HL-60 (cell line): ENCODE data around the gene BOD1L1.

Experiments used
- DNase-seq, 2 experiments: peaks; one replicate each; pipeline ENCODE4 v3.0.0-alpha.2; 2010 to 2020; ENCODE audit warnings: low read depth in 1 of 2, low spot score in 1 of 2
- H3K27ac ChIP-seq: fragments of 250-450 bp; sonication (Bioruptor Pico); replicated peaks from 2 replicates; pipeline ENCODE4 v1.5.1; 2020; ENCODE audit warnings: mild to moderate bottlenecking, moderate library complexity
- H3K27me3 ChIP-seq: fragments of 250-450 bp; sonication (Bioruptor Pico); 2 replicates; pipeline ENCODE4 v1.5.1; 2021; ENCODE audit warnings: mild to moderate bottlenecking, moderate library complexity; ENCODE audit not compliant: insufficient read depth, poor library complexity, severe bottlenecking
- H3K4me3 ChIP-seq: replicated peaks from 2 replicates; pipeline ENCODE4 v1.5.1; 2011; ENCODE audit warnings: mild to moderate bottlenecking, control low read depth, low read length; ENCODE audit not compliant: insufficient read depth
- GABPA ChIP-seq: IDR thresholded peaks from 2 replicates; pipeline ENCODE4 v1.6.1; 2012; ENCODE audit warnings: low read depth
- POLR2AphosphoS5 ChIP-seq: IDR thresholded peaks from 2 replicates; pipeline ENCODE4 v1.6.1; 2012; ENCODE audit warnings: low read depth
- SPI1 ChIP-seq: IDR thresholded peaks from 2 replicates; pipeline ENCODE4 v1.6.1; 2012; ENCODE audit warnings: low read depth, mild to moderate bottlenecking, borderline replicate concordance
- TF ChIP-seq, protein P1 (sequence below): IDR thresholded peaks from 2 replicates; pipeline ENCODE4 v1.6.1; 2012; ENCODE audit warnings: low read depth; ENCODE audit not compliant: insufficient replicate concordance
- TF ChIP-seq, protein P2 (sequence below): IDR thresholded peaks from one replicate; pipeline ENCODE4 v1.5.1; 2011; ENCODE audit warnings: low read length, control low read depth, inconsistent platforms; ENCODE audit not compliant: insufficient read depth

The BOD1L1 gene

DNA sequence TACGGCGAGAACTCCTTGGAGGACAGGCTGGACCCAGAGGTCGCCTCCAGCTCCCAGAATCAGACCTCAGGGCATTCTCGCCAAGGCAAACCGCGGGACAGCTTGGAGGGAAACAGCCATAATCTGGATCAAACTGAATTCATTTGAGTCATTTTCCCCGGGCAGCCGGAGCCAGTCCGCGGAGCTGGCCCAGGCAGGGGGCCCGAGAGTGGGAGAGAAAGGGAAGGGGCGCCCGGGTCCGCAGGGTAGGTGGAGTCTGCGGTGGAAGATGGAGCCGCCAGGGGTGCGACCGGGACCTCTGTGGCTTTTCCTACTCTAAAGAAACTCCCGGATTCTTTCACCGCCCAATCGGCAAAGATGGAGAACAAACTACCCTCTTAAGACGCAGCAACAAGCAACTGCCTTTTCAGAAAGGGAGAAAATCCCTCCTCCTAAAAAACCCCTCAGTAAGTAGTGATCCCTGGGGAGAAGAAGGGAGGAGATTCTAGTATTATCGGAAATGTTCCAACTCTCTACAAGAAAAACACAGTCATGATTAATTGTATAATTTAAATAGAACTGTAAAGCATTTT, 88.4 kb downstream of the BOD1L1 start:
- peaks cover 94% of the 10 kb centered on the region for H3K27me3 ChIP-seq

DNA sequence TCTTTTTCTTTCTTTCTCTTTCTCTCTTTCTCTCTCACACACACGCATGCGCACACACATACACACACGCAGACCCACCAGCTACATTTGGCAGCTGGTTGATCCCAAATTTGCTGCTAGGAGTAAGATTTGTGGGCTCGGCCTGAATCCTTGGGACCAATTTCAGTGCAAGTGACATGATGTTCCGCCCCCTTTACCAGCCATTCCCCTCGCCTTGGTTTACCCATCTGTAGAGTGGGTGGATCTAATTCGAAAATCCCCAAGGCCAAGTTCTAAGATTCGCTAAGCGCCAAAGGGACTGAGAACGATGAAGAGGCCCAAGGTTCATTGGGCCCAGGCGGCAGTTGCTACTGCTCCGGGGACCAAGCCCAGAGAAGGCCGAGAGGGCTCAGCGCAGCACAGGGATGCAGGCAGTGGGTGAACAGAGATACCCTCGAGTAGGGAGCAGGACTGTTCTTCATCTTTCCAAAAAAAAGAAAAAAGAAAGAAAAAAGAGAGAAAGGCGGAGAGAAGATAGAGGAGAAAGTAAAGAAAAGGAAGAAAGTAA, 89.0 kb downstream of the BOD1L1 start:
- TF ChIP-seq POLR2AphosphoS5: no peak
- TF ChIP-seq, protein P1, sequence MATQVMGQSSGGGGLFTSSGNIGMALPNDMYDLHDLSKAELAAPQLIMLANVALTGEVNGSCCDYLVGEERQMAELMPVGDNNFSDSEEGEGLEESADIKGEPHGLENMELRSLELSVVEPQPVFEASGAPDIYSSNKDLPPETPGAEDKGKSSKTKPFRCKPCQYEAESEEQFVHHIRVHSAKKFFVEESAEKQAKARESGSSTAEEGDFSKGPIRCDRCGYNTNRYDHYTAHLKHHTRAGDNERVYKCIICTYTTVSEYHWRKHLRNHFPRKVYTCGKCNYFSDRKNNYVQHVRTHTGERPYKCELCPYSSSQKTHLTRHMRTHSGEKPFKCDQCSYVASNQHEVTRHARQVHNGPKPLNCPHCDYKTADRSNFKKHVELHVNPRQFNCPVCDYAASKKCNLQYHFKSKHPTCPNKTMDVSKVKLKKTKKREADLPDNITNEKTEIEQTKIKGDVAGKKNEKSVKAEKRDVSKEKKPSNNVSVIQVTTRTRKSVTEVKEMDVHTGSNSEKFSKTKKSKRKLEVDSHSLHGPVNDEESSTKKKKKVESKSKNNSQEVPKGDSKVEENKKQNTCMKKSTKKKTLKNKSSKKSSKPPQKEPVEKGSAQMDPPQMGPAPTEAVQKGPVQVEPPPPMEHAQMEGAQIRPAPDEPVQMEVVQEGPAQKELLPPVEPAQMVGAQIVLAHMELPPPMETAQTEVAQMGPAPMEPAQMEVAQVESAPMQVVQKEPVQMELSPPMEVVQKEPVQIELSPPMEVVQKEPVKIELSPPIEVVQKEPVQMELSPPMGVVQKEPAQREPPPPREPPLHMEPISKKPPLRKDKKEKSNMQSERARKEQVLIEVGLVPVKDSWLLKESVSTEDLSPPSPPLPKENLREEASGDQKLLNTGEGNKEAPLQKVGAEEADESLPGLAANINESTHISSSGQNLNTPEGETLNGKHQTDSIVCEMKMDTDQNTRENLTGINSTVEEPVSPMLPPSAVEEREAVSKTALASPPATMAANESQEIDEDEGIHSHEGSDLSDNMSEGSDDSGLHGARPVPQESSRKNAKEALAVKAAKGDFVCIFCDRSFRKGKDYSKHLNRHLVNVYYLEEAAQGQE: no peak
- TF ChIP-seq, protein P2, sequence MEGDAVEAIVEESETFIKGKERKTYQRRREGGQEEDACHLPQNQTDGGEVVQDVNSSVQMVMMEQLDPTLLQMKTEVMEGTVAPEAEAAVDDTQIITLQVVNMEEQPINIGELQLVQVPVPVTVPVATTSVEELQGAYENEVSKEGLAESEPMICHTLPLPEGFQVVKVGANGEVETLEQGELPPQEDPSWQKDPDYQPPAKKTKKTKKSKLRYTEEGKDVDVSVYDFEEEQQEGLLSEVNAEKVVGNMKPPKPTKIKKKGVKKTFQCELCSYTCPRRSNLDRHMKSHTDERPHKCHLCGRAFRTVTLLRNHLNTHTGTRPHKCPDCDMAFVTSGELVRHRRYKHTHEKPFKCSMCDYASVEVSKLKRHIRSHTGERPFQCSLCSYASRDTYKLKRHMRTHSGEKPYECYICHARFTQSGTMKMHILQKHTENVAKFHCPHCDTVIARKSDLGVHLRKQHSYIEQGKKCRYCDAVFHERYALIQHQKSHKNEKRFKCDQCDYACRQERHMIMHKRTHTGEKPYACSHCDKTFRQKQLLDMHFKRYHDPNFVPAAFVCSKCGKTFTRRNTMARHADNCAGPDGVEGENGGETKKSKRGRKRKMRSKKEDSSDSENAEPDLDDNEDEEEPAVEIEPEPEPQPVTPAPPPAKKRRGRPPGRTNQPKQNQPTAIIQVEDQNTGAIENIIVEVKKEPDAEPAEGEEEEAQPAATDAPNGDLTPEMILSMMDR: no peak
- no peak for TF ChIP-seq SPI1
- TF ChIP-seq GABPA: no peak
- no peak for DNase-seq
- Histone ChIP-seq H3K27ac (no peak overlapping the region), H3K27me3 (peaks cover 95% of the 10 kb centered on the region), H3K4me3 (no peak overlapping the region)

More for the DNA sequence above, 88.4 kb downstream of the BOD1L1 start:
- DNase-seq: no peak
- Histone ChIP-seq H3K27ac (no peak overlapping the region), H3K4me3 (no peak overlapping the region)
- no peak for TF ChIP-seq GABPA
- TF ChIP-seq, protein P2: no peak
- no peak for TF ChIP-seq POLR2AphosphoS5
- TF ChIP-seq, protein P1: no peak
- no peak for TF ChIP-seq SPI1

DNA sequence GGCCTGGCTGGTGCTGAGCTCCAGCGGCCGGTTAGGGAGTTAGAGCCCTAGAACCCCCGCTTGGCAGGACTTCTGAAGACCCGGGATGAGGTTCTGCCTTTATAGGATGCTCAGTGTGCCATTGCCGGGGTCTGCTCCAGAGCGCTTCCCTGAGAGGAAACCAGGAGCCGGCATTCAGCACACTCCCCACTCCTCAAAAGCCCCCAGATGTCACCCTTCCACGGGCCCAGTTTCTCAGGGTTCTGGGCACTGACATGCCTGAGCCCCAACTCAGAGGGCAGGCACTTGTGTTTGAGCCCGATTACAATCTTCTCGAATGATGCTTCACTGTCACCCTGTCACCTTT, 89.7 kb downstream of the BOD1L1 start:
- TF ChIP-seq POLR2AphosphoS5 (no peak), SPI1 (no peak), GABPA (no peak)
- TF ChIP-seq, protein P2: no peak
- TF ChIP-seq, protein P1: no peak
- peaks cover 92% of the 10 kb centered on the region for H3K27me3 ChIP-seq
- no peak for DNase-seq

More for the DNA sequence above, 89.7 kb downstream of the BOD1L1 start:
- no peak overlapping the region for H3K4me3 ChIP-seq
- no peak overlapping the region for H3K27ac ChIP-seq
